K562 (cell line): ENCODE results near the gene CTSL. TPM values are rescaled to one million over a fixed set of nuclear protein-coding genes. Genes with fewer than 3 reads are reported as not detected.

Experiments
- RAD21 ChIP-seq, 2 experiments: fragments of 250-450 bp in 1 of 2; fragments of 450-650 bp in 1 of 2; sonication (Bioruptor Pico) in 1 of 2; formaldehyde crosslinking in 1 of 2; IDR thresholded peaks in 1 of 2; conservative IDR thresholded peaks in 1 of 2; 2 replicates each; pipeline versions ENCODE4 v1.4.0 to v1.8.0; 2020 to 2022; ENCODE audit warnings: mild to moderate bottlenecking in 2 of 2, moderate library complexity in 1 of 2
- polyA plus RNA-seq, 8 experiments: library from polyadenylated mRNA; depleted of rRNA in 4 of 8; stranded (reverse) in 5 of 8; unstranded in 3 of 8; fragments of >200 nt; fragmentation: Nextera tagmentation in 2 of 8; fragmentation: Illumina TruSeq in 1 of 8; extraction: Ambion mirVana in 2 of 8; extraction: Trizol in 1 of 8; gene quantifications; 2 replicates each; pipeline versions ENCODE4 v1.2.1 to v1.2.3, GENCODE V29; 2011 to 2014; ENCODE audit warnings: inconsistent platforms in 1 of 8, missing spikeins in 1 of 8
- total RNA-seq, 7 experiments: library from RNA; depleted of rRNA in 6 of 7; stranded (reverse); fragments of >200 nt in 6 of 7; fragmentation: Illumina TruSeq in 2 of 7; extraction: Trizol in 2 of 7; gene quantifications; 2 replicates each; pipeline versions ENCODE4 v1.2.1 to v1.2.3, GENCODE V29; 2011 to 2021; ENCODE audit warnings: low replicate concordance in 1 of 7
- TF ChIP-seq, protein P1 (sequence below), 2 experiments: fragments of 450-650 bp; formaldehyde crosslinking in 1 of 2; IDR thresholded peaks; 2 replicates each; pipeline versions ENCODE4 v1.4.0 to v1.6.1; 2014 to 2020; ENCODE audit warnings: mild to moderate bottlenecking in 2 of 2, borderline replicate concordance in 1 of 2, low read depth in 1 of 2

The CTSL gene
- total and polyA plus RNA-seq, 9 of the 15 experiments (the other 6 are each of a cell fraction or from before 2014, with no cell fraction given): 55.9 to 165 (median 93.7) TPM

DNA sequence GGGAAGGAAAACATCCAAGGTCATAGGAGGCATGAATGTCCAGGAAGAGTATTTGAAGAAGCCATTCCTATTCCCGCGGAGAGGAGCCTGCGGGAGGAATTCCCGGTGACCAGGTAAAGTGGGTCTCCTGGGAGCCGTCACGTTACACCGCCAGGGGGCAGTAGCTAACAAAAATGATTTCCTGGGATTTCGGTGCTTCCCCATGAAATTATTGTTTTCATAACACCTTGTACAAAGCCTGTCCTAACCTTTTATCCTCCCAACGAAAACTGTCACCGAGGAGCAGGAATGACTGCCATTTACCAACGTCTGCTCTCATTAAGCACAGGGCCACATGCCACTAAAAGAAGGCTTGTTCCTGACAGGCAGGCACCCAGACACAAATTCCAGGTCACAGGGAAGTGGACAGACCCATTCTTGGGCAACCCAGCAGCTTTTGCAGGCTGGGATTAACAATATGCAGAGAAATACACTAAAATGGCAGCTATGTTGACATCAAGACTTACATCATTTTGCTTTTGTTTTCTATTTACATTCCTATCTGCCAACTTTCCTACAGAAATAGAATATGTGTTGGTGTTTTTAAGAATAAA is 41.2 kb upstream of the CTSL start (continued):
- TF ChIP-seq, protein P1, sequence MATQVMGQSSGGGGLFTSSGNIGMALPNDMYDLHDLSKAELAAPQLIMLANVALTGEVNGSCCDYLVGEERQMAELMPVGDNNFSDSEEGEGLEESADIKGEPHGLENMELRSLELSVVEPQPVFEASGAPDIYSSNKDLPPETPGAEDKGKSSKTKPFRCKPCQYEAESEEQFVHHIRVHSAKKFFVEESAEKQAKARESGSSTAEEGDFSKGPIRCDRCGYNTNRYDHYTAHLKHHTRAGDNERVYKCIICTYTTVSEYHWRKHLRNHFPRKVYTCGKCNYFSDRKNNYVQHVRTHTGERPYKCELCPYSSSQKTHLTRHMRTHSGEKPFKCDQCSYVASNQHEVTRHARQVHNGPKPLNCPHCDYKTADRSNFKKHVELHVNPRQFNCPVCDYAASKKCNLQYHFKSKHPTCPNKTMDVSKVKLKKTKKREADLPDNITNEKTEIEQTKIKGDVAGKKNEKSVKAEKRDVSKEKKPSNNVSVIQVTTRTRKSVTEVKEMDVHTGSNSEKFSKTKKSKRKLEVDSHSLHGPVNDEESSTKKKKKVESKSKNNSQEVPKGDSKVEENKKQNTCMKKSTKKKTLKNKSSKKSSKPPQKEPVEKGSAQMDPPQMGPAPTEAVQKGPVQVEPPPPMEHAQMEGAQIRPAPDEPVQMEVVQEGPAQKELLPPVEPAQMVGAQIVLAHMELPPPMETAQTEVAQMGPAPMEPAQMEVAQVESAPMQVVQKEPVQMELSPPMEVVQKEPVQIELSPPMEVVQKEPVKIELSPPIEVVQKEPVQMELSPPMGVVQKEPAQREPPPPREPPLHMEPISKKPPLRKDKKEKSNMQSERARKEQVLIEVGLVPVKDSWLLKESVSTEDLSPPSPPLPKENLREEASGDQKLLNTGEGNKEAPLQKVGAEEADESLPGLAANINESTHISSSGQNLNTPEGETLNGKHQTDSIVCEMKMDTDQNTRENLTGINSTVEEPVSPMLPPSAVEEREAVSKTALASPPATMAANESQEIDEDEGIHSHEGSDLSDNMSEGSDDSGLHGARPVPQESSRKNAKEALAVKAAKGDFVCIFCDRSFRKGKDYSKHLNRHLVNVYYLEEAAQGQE (IDR thresholded peaks at IDR 0.05; ENCODE audit: borderline replicate concordance): peak; percentile 74; the same call in 1 of the 2 replicates
- TF ChIP-seq, protein P1 (CRISPR knock-in tag; IDR thresholded peaks at IDR 0.05; ENCODE audit: low read depth): no peak
- TF ChIP-seq RAD21 (CRISPR knock-in tag; conservative IDR thresholded peaks at IDR 0.05 in 1 of 2, IDR thresholded peaks at IDR 0.05 in 1 of 2): peak; percentile 63 to 80
- TF ChIP-seq, all 486 proteins: peak for 8
